ENCODE results near the gene JARID2.

- TF ChIP-seq, protein P1, sequence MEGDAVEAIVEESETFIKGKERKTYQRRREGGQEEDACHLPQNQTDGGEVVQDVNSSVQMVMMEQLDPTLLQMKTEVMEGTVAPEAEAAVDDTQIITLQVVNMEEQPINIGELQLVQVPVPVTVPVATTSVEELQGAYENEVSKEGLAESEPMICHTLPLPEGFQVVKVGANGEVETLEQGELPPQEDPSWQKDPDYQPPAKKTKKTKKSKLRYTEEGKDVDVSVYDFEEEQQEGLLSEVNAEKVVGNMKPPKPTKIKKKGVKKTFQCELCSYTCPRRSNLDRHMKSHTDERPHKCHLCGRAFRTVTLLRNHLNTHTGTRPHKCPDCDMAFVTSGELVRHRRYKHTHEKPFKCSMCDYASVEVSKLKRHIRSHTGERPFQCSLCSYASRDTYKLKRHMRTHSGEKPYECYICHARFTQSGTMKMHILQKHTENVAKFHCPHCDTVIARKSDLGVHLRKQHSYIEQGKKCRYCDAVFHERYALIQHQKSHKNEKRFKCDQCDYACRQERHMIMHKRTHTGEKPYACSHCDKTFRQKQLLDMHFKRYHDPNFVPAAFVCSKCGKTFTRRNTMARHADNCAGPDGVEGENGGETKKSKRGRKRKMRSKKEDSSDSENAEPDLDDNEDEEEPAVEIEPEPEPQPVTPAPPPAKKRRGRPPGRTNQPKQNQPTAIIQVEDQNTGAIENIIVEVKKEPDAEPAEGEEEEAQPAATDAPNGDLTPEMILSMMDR (IDR thresholded peaks at IDR 0.05) = no peak
- no peak for TF ChIP-seq POLR2AphosphoS5 (IDR thresholded peaks at IDR 0.05)
- no peak for TF ChIP-seq POLR2A (IDR thresholded peaks at IDR 0.05)
- no peak for TF ChIP-seq EP300 (IDR thresholded peaks at IDR 0.05)
These were observed 261.9 kb downstream of the JARID2 start for GRCh38 chr6:15507746-15508145.
